Sciatic nerve (tissue), 2 donors: Measurements from ENCODE around the gene TIMP2. TPM values are rescaled to one million over a fixed set of nuclear protein-coding genes. Genes with fewer than 3 reads are reported as not detected.

Experiments
- ATAC-seq: fragments of 200-7000 bp; cut with Tn5 transposase; one replicate; pipeline ENCODE4 v1.9.1; 2020; ENCODE audit warnings: mild to moderate bottlenecking, moderate library complexity
- DNase-seq: peaks from one replicate; pipeline ENCODE4 v3.0.0-alpha.2; 2020; ENCODE audit warnings: low spot score
- intact Hi-C: fragments of 100-400 bp; cut with DNase I; formaldehyde crosslinking; loops from one replicate; pipeline ENCODE4 v1.14.2; 2022
- total RNA-seq: library from RNA; stranded (reverse); fragmentation: NEBNext Ultra II Directional; extraction: Animal tissue kit (Norgen Biotek cat#: 25700); gene quantifications from one replicate; pipeline ENCODE4 v1.2.1, GENCODE V29; 2021
- donor health status: DM: no; HTN: no; CAD: no.
- donor health status: DM: no; HTN: no; CAD: no.

Gene TIMP2
- total RNA-seq, 1 donor from 2014 or later: 720 TPM

- ATAC-seq: peak; percentile 71
- intact Hi-C loops: no loop called here
- DNase-seq: peak; percentile 83
Measured at GRCh38 chr17:78935419-78936323, 10.5 kb upstream of the TIMP2 start.

- ATAC-seq (no peak), DNase-seq (no peak)
- intact Hi-C loops: no loop called here
Measured at GRCh38 chr17:78934681-78935418, 9.7 kb upstream of the TIMP2 start.

GRCh38 chr17:78933959-78934568 is 8.9 kb upstream of the TIMP2 start:
- peak; percentile 98 for DNase-seq
- intact Hi-C loops: no loop called here
- ATAC-seq: peak; percentile 91

GRCh38 chr17:78933025-78933958 is 8.1 kb upstream of the TIMP2 start:
- no peak for DNase-seq
- intact Hi-C loops: no loop called here
- peak; percentile 54 for ATAC-seq

GRCh38 chr17:78929908-78930775 is 5.0 kb upstream of the TIMP2 start:
- no peak for DNase-seq
- ATAC-seq: no peak
- intact Hi-C loops: loop anchor here (10.0 kb wide), 1 partner anchor 55 kb away; no protein-coding TSS in a partner anchor

- intact Hi-C loops: loop anchor here (10.0 kb wide), 1 partner anchor 51 kb away; no protein-coding TSS in a partner anchor
- DNase-seq: peak; percentile 90
- peak; percentile 90 for ATAC-seq
Measured at GRCh38 chr17:78925662-78926555, 722 bp upstream of the TIMP2 start.

- ATAC-seq: no peak
- intact Hi-C loops: loop anchor here (10.0 kb wide), 1 partner anchor 50 kb away; no protein-coding TSS in a partner anchor
- no peak for DNase-seq
Measured at GRCh38 chr17:78924481-78925151, 571 bp downstream of the TIMP2 start.

- DNase-seq: peak; percentile 87
- intact Hi-C loops: loop anchor here (10.0 kb wide), 1 partner anchor 49 kb away; no protein-coding TSS in a partner anchor
- ATAC-seq: no peak
Measured at GRCh38 chr17:78923660-78924453, 1.3 kb downstream of the TIMP2 start.

- intact Hi-C loops: loop anchor here (10.0 kb wide), 1 partner anchor 48 kb away; no protein-coding TSS in a partner anchor
- no peak for ATAC-seq
- no peak for DNase-seq
Measured at GRCh38 chr17:78922816-78923498, 2.2 kb downstream of the TIMP2 start.

- ATAC-seq (peak; percentile 1), DNase-seq (peak; percentile 65)
- intact Hi-C loops: loop anchor here (10.0 kb wide), 1 partner anchor 47 kb away; no protein-coding TSS in a partner anchor
Measured at GRCh38 chr17:78921437-78921971, 3.7 kb downstream of the TIMP2 start.

GRCh38 chr17:78920528-78920927 is 4.7 kb downstream of the TIMP2 start:
- DNase-seq (no peak), ATAC-seq (no peak)
- intact Hi-C loops: loop anchor here (10.0 kb wide), 1 partner anchor 46 kb away; no protein-coding TSS in a partner anchor

- intact Hi-C loops: loop anchor here (10.0 kb wide), 1 partner anchor 45 kb away; no protein-coding TSS in a partner anchor
- DNase-seq (no peak), ATAC-seq (no peak)
Measured at GRCh38 chr17:78919861-78920450, 5.2 kb downstream of the TIMP2 start.

- no peak for DNase-seq
Measured at GRCh38 chr17:78918979-78919378, 6.2 kb downstream of the TIMP2 start.

More at GRCh38 chr17:78918979-78919378, 6.2 kb downstream of the TIMP2 start:
- intact Hi-C loops: no loop called here
- no peak for ATAC-seq
